H1 (cell line): Measurements from ENCODE around the gene CYSRT1. TPM values are rescaled to one million over a fixed set of nuclear protein-coding genes. Genes with fewer than 3 reads are reported as not detected.

Experiments used
- CTCF ChIA-PET: fragments of 300-600 bp; sonication (Branson Sonifier 250); formaldehyde crosslinking; loops from one replicate; lab custom pipeline; 2021; ENCODE audit not compliant: partially characterized antibody; lab: Charles Lee
- POLR2A ChIA-PET: fragments of 300-600 bp; sonication (Branson Sonifier 250); formaldehyde crosslinking; loops from one replicate; lab custom pipeline; 2021; ENCODE audit warnings: inconsistent platforms; ENCODE audit not compliant: partially characterized antibody; lab: Charles Lee
- DNase-seq, 2 experiments: peaks; one replicate each; pipeline versions ENCODE4 v3.0.0 to v3.0.0-alpha.2; 2010 to 2022; ENCODE audit warnings: low spot score in 2 of 2, low read depth in 1 of 2, mixed read lengths in 1 of 2
- FAIRE-seq: peaks from 2 replicates; lab custom pipeline; 2011; peaks lifted over from hg19 to GRCh38; lab: Jason Lieb, UNC
- H2AFZ ChIP-seq: 2 replicates; pipeline ENCODE4 v1.8.1; 2012; ENCODE audit warnings: low read length, inconsistent platforms
- H2AK5ac ChIP-seq: 2 replicates; pipeline ENCODE4 v1.6.1; 2013; ENCODE audit warnings: low read depth, low read length
- H2BK120ac ChIP-seq: replicated peaks from 2 replicates; pipeline ENCODE3; 2013; ENCODE audit warnings: low read depth, low read length, inconsistent platforms
- H2BK12ac ChIP-seq: 2 replicates; pipeline ENCODE4 v1.6.1; 2013; ENCODE audit warnings: low read depth, low read length
- H2BK15ac ChIP-seq: 2 replicates; pipeline ENCODE4 v1.6.1; 2013; ENCODE audit warnings: low read length
- H2BK20ac ChIP-seq: 2 replicates; pipeline ENCODE4 v1.6.1; 2013; ENCODE audit warnings: low read length
- H2BK5ac ChIP-seq: 2 replicates; pipeline ENCODE4 v1.6.1; 2013; ENCODE audit warnings: low read depth, low read length
- H3K14ac ChIP-seq: 2 replicates; pipeline ENCODE4 v1.6.1; 2013; ENCODE audit warnings: inconsistent platforms; ENCODE audit not compliant: insufficient read length
- H3K18ac ChIP-seq: 2 replicates; pipeline ENCODE4 v1.6.1; 2013; ENCODE audit warnings: low read length; ENCODE audit errors: extremely low read depth
- H3K23ac ChIP-seq: 2 replicates; pipeline ENCODE4 v1.6.1; 2013; ENCODE audit warnings: inconsistent platforms; ENCODE audit not compliant: insufficient read length
- H3K23me2 ChIP-seq: 2 replicates; pipeline ENCODE4 v1.6.1; 2013; ENCODE audit warnings: low read depth, low read length
- H3K27ac ChIP-seq: 2 replicates; pipeline ENCODE4 v1.6.1; 2011; ENCODE audit warnings: low read depth, low read length, inconsistent platforms
- H3K27me3 ChIP-seq, 4 experiments: replicated peaks in 1 of 4; 1 replicate in 1 of 4; 2 replicates in 3 of 4; pipeline versions ENCODE4 v1.6.1 to v1.8.1; 2011 to 2013; ENCODE audit warnings: low read length in 3 of 4, mild to moderate bottlenecking in 3 of 4, inconsistent platforms in 2 of 4, mixed read lengths in 2 of 4, moderate library complexity in 1 of 4; ENCODE audit not compliant: control insufficient read depth in 3 of 4, insufficient read depth in 3 of 4; ENCODE audit errors: extremely low read depth in 1 of 4
- H3K36me3 ChIP-seq, 4 experiments: 2 replicates each; pipeline versions ENCODE4 v1.6.1 to v1.8.1; 2011 to 2013; ENCODE audit warnings: mild to moderate bottlenecking in 4 of 4, low read length in 3 of 4, moderate library complexity in 2 of 4, control low read depth in 1 of 4, inconsistent platforms in 1 of 4; ENCODE audit not compliant: insufficient read depth in 4 of 4, control insufficient read depth in 2 of 4
- H3K4ac ChIP-seq: replicated peaks from 2 replicates; pipeline ENCODE3; 2013; ENCODE audit warnings: low read length, low read depth, mixed read lengths, inconsistent platforms; ENCODE audit not compliant: insufficient read length
- H3K4me1 ChIP-seq, 4 experiments: replicated peaks in 1 of 4; 1 replicate in 1 of 4; 2 replicates in 3 of 4; pipeline versions ENCODE4 v1.6.1 to v1.8.1; 2011 to 2013; ENCODE audit warnings: low read length in 3 of 4, inconsistent platforms in 2 of 4, mixed read lengths in 1 of 4; ENCODE audit not compliant: insufficient read depth in 4 of 4, control insufficient read depth in 3 of 4
- H3K4me2 ChIP-seq, 2 experiments: 2 replicates each; pipeline versions ENCODE4 v1.6.1 to v1.8.1; 2011 to 2013; ENCODE audit warnings: low read depth in 2 of 2, low read length in 2 of 2, control low read depth in 1 of 2, inconsistent platforms in 1 of 2, mild to moderate bottlenecking in 1 of 2; ENCODE audit not compliant: insufficient read depth in 1 of 2
- H3K4me3 ChIP-seq, 4 experiments: fragments of 200-600, 300-600 bp in 1 of 4; sonication (generic), shearing (Covaris generic), sonication (Bioruptor Twin) in 1 of 4; 2 replicates each; pipeline versions ENCODE4 v1.5.1 to v1.8.1; 2011 to 2016; ENCODE audit warnings: low read length in 4 of 4, low read depth in 3 of 4, control low read depth in 2 of 4, inconsistent platforms in 2 of 4, mild to moderate bottlenecking in 2 of 4, mixed read lengths in 1 of 4, moderate library complexity in 1 of 4; ENCODE audit not compliant: insufficient read depth in 2 of 4; ENCODE audit errors: extremely low read depth in 1 of 4
- H3K56ac ChIP-seq: replicated peaks from 2 replicates; pipeline ENCODE3; 2013; ENCODE audit warnings: low read depth, mild to moderate bottlenecking, mixed read lengths, low read length, inconsistent platforms; ENCODE audit not compliant: insufficient read length
- H3K79me1 ChIP-seq: 2 replicates; pipeline ENCODE4 v1.6.1; 2013; ENCODE audit warnings: low read depth, low read length, control low read depth
- H3K79me2 ChIP-seq, 2 experiments: 2 replicates each; pipeline versions ENCODE4 v1.6.1 to v1.8.1; 2012 to 2013; ENCODE audit warnings: low read length in 2 of 2, mild to moderate bottlenecking in 2 of 2, inconsistent platforms in 1 of 2; ENCODE audit not compliant: insufficient read depth in 2 of 2, control insufficient read depth in 1 of 2
- H3K9ac ChIP-seq, 4 experiments: replicated peaks in 1 of 4; 1 replicate in 1 of 4; 2 replicates in 3 of 4; pipeline versions ENCODE4 v1.6.1 to v1.8.1; 2011 to 2013; ENCODE audit warnings: low read depth in 3 of 4, low read length in 3 of 4, control low read depth in 2 of 4, mild to moderate bottlenecking in 2 of 4, moderate library complexity in 2 of 4, inconsistent platforms in 1 of 4; ENCODE audit errors: extremely low read depth in 1 of 4
- H3K9me3 ChIP-seq, 2 experiments: 2 replicates each; pipeline versions ENCODE4 v1.6.1 to v1.8.1; 2012 to 2013; ENCODE audit warnings: mild to moderate bottlenecking in 2 of 2, moderate library complexity in 2 of 2, control low read depth in 1 of 2, inconsistent platforms in 1 of 2, low read depth in 1 of 2, low read length in 1 of 2, mixed read lengths in 1 of 2; ENCODE audit not compliant: insufficient read depth in 2 of 2
- H4K20me1 ChIP-seq, 2 experiments: replicated peaks in 1 of 2; 2 replicates each; pipeline versions ENCODE3 to v1.8.1; 2011 to 2013; ENCODE audit warnings: inconsistent platforms in 2 of 2, low read length in 2 of 2, mild to moderate bottlenecking in 1 of 2; ENCODE audit not compliant: insufficient read depth in 2 of 2, control insufficient read depth in 1 of 2
- H4K5ac ChIP-seq: 2 replicates; pipeline ENCODE4 v1.6.1; 2013; ENCODE audit warnings: low read length, low read depth, mixed read lengths, inconsistent platforms; ENCODE audit not compliant: insufficient read length
- H4K8ac ChIP-seq: 2 replicates; pipeline ENCODE4 v1.8.0; 2013; ENCODE audit warnings: mild to moderate bottlenecking, moderate library complexity, low read length, inconsistent platforms; ENCODE audit not compliant: insufficient read depth; ENCODE audit errors: extremely low read depth
- H4K91ac ChIP-seq: replicated peaks from 2 replicates; pipeline ENCODE3; 2013; ENCODE audit warnings: low read length, mixed read lengths, inconsistent platforms; ENCODE audit not compliant: insufficient read length
- ATF3 ChIP-seq: IDR thresholded peaks from 2 replicates; pipeline ENCODE4 v1.6.1; 2011; ENCODE audit warnings: low read depth, mild to moderate bottlenecking, low read length; ENCODE audit not compliant: insufficient read depth
- POLR2AphosphoS5 ChIP-seq: IDR thresholded peaks from 2 replicates; pipeline ENCODE4 v1.6.1; 2011; ENCODE audit warnings: low read depth, low read length
- POU5F1 ChIP-seq: IDR thresholded peaks from 2 replicates; pipeline ENCODE4 v1.6.1; 2011; ENCODE audit warnings: low read depth, mild to moderate bottlenecking, low read length, moderate library complexity
- RNF2 ChIP-seq: fragments of 200-900, 300-1000 bp; sonication (generic); IDR thresholded peaks from 2 replicates; pipeline ENCODE4 v1.7.1; 2016; ENCODE audit warnings: borderline replicate concordance, low read depth, mild to moderate bottlenecking, antibody characterized with exemption, low read length; ENCODE audit not compliant: poor library complexity, severe bottlenecking; ENCODE audit errors: missing control alignments
- SIRT6 ChIP-seq: IDR thresholded peaks from one replicate; pipeline ENCODE4 v1.7.1; 2012; ENCODE audit warnings: low read length, inconsistent platforms
- ZNF274 ChIP-seq: IDR thresholded peaks from 2 replicates; pipeline ENCODE4 v1.7.0; 2012; ENCODE audit warnings: low read length, borderline replicate concordance; ENCODE audit errors: extremely low read depth
- WGBS, 2 experiments: shearing (Covaris generic) in 1 of 2; methylation state at CpG; one replicate each; pipeline versions ENCODE4 v1.1.6 to v1.1.7; 2013 to 2015; ENCODE audit warnings: low lambda C conversion rate in 2 of 2, mixed read lengths in 2 of 2, inconsistent platforms in 1 of 2, low coverage in 1 of 2, missing lambda C conversion rate in 1 of 2; ENCODE audit not compliant: insufficient replicate concordance in 2 of 2, insufficient coverage in 1 of 2, insufficient read length in 1 of 2; ENCODE audit errors: extremely low coverage in 1 of 2, missing lambda C conversion rate in 1 of 2; 5-methylcytosine and 5-hydroxymethylcytosine counted together
- polyA plus RNA-seq, 7 experiments: library from polyadenylated mRNA; depleted of rRNA in 3 of 7; stranded (reverse) in 5 of 7; unstranded in 2 of 7; fragments of >200 nt in 5 of 7; fragments of 200-250 nt in 2 of 7; gene quantifications; 1 replicate in 5 of 7; 2 replicates in 1 of 7; 4 replicates in 1 of 7; pipeline versions ENCODE4 v1.2.1 to v1.2.3, GENCODE V29; 2011 to 2013; ENCODE audit warnings: missing spikeins in 2 of 7, mixed read lengths in 2 of 7
- total RNA-seq: library from RNA; stranded (reverse); fragmentation: NEBNext Ultra II Directional; extraction: Animal tissue kit (Norgen Biotek cat#: 25700); gene quantifications from 2 replicates; pipeline ENCODE4 v1.2.1, GENCODE V29; 2021
- TF ChIP-seq, protein P1 (sequence below): IDR thresholded peaks from 2 replicates; pipeline ENCODE4 v1.6.1; 2012; ENCODE audit warnings: inconsistent platforms

The CYSRT1 gene
- total and polyA plus RNA-seq, 2 of the 8 experiments (the other 6 are each of a cell fraction or from before 2014, with no cell fraction given), result 1.0 to 6.5 TPM

DNA sequence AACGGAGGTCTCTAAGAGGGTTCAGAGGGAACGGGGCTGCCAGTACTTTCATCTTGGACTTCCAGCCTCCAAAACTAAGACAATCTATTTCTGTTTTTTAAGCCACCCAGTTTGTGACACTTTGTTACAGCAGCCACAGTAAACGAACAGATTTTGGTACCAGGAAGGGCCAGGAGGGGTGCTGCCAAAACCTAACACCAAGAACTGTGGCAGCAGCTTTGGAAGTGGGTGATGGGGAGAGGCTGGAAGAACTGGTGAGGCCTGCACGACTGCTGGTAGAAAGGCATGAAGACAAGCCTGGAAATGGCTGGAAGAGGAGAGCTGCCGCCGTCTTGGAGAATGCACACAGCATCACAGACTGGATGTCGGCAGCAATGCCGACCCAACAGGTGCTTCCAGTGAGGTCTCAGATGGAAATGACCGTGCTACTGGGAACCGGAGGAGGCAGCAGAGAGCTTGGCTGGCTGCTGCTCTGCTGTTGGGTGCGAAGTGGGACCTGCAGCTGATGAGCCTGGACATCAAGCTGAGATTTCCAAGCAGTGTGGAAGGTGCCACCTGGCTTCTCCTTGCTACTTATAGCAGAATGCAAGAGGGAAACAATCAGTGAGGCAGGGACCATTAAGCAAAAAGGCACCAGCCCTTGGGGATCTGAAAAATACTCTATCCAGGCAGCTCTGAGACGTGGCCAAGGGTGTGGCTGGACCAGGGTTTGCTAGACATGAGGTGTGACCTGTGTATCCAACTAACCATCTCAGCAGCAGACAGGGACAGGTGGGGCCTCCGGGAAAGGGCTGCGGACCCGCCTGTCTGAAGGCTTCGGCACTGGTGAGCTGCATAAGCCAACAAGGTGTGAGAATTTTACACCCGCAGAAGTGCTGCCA is 48.4 kb upstream of the CYSRT1 start:
- H2BK5ac ChIP-seq, result no peak overlapping the region
- DNase-seq, result no peak
- no peak overlapping the region for H3K14ac ChIP-seq
- no peak overlapping the region for H3K4ac ChIP-seq
- H3K9me3 ChIP-seq, result no peaks in the 10 kb centered on the region
- peaks cover 0 to 18% (median 2%) of the 10 kb centered on the region in 4 experiments; a peak in 3 of 8 replicates for H3K36me3 ChIP-seq
- no peak overlapping the region for H2BK15ac ChIP-seq
- H3K9ac ChIP-seq, result no peak overlapping the region; a peak in 1 of 7 replicates
- no peak overlapping the region for H2AK5ac ChIP-seq
- no peak overlapping the region for H3K23ac ChIP-seq
- no peak overlapping the region for H3K56ac ChIP-seq
- H2BK20ac ChIP-seq, result no peak overlapping the region
- H3K27me3 ChIP-seq, result peaks cover 0 to 10% (median 5%) of the 10 kb centered on the region in 4 experiments; a peak in 4 of 7 replicates
- WGBS, 2 experiments, result 75% methylated on average over 17 of the region's 17 CpGs; no CpG with 5 or more reads in 1 of the 2 experiments
- no peak overlapping the region for H2AFZ ChIP-seq
- H3K23me2 ChIP-seq, result no peaks in the 10 kb centered on the region
- no peak overlapping the region for H4K91ac ChIP-seq
- no peak overlapping the region for H2BK120ac ChIP-seq
- no peak overlapping the region for H3K18ac ChIP-seq
- H4K8ac ChIP-seq, result no peak overlapping the region
- no peak overlapping the region for H3K4me3 ChIP-seq
- H3K79me2 ChIP-seq, result no peaks in the 10 kb centered on the region
- no peak overlapping the region for H4K5ac ChIP-seq
- peaks cover 0 to 8% (median 3%) of the 10 kb centered on the region in 4 experiments; a peak in 5 of 7 replicates for H3K4me1 ChIP-seq
- H2BK12ac ChIP-seq, result no peak overlapping the region
- ChIA-PET CTCF (interaction anchor here (0.6 to 3.6 kb wide), 32 partner anchors 9 to 202 kb away, joined by 3 to 47 read pairs (median 4); partner anchors contain the start of genes ANAPC2, CYSRT1, GRIN1 and NPDC1), POLR2A (interaction anchor here (0.8 to 3.7 kb wide), 14 partner anchors 8 to 102 kb away, joined by 3 to 15 read pairs (median 4); partner anchors contain the start of genes NDOR1, SSNA1, TMEM203 and TPRN)
- no peaks in the 10 kb centered on the region; the same call in 1 of the 2 replicates for H3K79me1 ChIP-seq
- no peak overlapping the region for H3K4me2 ChIP-seq
- H4K20me1 ChIP-seq, result peaks cover 2 to 19% of the 10 kb centered on the region in 2 experiments
- no peak for FAIRE-seq
- no peak overlapping the region for H3K27ac ChIP-seq
- TF ChIP-seq RNF2 (no peak), ZNF274 (no peak), POU5F1 (no peak), SIRT6 (no peak), ATF3 (no peak), POLR2AphosphoS5 (no peak)
- TF ChIP-seq, protein P1, sequence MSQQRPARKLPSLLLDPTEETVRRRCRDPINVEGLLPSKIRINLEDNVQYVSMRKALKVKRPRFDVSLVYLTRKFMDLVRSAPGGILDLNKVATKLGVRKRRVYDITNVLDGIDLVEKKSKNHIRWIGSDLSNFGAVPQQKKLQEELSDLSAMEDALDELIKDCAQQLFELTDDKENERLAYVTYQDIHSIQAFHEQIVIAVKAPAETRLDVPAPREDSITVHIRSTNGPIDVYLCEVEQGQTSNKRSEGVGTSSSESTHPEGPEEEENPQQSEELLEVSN, result no peak
